Stimulated activated CD8-positive, alpha-beta memory T cell treated with anti-CD3 and anti-CD28 coated beads, Interleukin-4, amount 100 ng/mL, for 1 hour (primary cell): ENCODE data around the gene SPOPL.
"Not testable (repeated sequence)": the region's sequence is repeated elsewhere in the genome, so short reads cannot be mapped to it uniquely, and the experiment has no call there.

Experiments
- DNase-seq, 2 donors: peaks; one replicate each; pipeline ENCODE4 v3.0.0-alpha.2; 2020; ENCODE audit warnings: low read depth in 2 of 2, low spot score in 1 of 2

SPOPL gene

DNA sequence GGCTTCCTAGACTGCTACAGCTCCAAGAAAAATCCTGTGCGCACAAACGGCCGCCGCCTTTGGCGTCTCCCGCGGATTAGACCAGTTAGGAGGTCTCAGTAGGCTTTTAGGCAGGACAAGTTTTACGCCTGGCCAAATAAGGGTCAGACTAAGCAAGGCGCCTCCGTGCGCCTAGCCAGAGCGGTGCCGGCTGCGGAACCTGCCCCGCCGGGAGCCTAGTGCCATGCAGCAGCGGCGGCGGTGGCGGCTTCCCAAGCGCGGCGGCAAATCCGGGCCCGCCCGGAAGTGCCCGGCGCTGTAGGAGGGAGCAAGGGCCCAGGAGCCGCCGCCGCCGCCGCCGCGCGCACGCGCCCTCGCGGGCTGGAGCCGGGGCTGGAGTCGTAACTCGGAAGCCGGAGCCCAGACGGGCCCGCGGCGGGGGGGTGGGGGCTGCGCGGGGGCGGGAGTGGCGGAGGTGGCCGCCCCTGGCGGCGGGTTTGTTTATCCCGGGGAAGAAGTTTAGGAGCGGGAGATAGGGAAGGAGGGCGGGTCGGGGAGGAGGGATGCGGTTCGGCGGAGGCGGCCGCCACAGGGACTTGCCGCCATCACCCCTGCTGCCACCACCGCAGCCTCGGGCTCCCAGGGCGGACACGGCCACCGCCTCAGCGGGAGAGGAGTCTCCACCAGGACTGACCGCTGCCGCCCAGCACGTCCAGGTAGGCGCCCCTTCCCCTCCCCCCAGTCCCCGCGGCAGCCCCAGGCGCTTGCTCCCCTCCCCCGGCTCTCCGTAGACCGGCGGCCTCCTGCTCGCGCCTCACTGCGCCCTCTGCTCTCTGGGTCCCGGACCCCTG lies at the start of gene SPOPL:
TSS of gene SPOPL (plus strand) at position 346 of the 830 bp plus-strand sequence. CDS start 48,447 bp downstream, outside the sequence.
- DNase-seq = peak; percentile 53 to 66

DNA sequence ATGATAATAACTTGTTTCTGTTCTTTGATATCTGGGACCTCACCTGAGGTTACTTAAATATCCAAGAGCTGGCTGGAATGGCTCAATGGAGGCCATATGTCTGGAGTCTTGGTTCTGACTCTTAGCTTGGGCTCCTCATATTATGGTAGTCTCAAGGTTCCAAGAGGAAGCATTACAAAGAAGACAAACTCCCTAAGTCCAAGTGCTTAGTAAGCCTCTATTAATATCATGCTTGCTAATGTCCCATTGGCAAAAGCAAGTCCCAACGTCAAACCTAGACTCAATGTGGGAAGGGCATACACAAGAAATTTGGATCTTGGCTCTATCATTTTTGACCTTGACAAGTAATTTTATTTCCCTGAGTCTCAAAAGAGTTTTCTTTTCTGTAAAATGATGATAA lies 49.2 kb upstream of the SPOPL start:
- DNase-seq = no peak

DNA sequence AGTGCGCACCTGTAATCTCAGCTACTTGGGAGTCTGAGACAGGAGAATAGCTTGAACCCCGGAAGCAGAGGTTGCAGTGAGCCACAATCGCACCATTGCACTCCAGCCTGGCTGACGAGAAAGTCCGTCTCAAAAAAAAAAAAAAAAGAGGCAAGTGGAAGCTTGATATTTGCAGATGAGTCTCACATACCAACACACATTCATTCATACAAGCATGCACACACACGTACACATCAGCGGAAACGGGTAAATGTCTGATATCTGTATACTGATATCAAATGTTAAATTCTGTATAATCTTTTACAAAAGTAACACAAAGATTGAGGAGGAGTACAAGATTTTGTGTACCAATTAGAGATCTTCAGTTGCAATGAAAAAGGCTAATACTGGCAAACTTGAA lies 47.8 kb upstream of the SPOPL start:
- DNase-seq = no peak

DNA sequence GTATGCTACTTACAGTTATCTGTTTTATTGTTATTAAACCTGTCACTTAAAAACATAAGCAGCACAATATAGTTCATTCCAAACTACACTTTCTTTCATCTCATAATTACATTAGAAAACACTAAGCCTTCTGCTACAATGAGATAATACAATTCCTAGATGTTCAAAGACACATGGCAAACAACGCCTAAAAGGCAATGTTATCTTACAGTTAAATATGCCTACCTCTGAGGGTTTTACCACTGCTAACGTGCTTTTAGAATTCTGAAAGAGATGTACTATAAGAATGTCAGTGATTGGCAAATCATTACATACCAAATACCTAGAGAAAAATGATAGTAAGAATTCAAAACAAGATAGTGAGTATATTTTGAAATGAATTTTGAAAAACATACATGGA lies 46.8 kb upstream of the SPOPL start:
- DNase-seq = no peak

DNA sequence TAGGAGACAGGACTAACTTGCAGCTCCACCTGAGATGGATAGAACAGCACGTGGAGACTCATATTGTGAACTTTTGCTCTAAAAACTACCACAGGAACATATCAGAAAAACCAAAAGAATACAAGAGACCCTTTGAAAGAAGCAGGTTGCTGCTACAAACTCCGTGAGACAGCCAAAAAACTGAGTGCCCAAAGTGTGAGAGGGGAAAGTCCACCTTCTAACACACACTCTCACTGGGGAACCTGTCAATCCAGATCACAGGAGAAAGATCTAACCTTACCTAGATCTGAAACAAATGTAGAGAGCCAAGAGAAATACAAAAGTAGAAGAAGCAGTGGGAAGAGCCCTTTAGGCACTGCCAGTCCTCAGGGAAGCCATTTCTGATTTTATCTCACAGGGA lies 46.3 kb upstream of the SPOPL start:
- DNase-seq = no peak

DNA sequence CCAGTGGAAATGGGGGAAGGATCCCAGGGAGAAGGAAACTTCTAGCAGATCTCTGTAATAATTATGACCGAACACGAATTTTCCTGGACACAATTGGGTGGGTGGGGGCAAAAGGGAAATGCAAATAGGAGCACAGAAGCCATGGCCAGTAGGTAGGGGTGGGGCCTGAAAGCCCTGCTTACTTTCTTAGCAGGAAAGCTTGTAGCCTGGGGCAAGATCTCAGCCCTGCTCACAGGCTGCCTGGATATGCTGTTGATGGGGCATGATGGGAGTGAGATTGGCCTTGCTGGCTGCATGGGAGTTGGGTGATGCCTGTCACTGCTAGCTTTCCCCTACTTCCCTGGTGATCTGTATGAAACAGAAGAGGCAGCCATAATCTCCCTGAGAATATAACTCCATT lies 45.9 kb upstream of the SPOPL start:
- DNase-seq = no peak

DNA sequence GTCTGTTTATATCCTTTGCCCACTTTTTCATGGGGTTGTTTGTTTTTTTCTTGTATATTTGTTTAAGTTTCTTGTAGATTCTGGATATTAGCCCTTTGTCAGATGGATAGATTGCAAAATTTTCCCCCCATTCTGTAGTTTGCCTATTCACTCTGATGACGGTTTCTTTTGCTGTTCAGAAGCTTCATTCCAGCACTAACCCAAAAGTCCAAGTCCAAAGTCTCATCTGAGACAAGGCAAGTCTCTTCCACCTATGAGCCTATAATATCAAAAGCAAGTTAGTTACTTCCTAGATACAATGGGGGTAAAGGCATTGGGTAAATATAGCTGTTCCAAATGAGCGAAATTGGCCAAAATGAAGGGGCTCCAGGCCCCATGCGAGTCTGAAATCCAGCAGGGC lies 38.9 kb upstream of the SPOPL start:
- not testable (repeated sequence) for DNase-seq

DNA sequence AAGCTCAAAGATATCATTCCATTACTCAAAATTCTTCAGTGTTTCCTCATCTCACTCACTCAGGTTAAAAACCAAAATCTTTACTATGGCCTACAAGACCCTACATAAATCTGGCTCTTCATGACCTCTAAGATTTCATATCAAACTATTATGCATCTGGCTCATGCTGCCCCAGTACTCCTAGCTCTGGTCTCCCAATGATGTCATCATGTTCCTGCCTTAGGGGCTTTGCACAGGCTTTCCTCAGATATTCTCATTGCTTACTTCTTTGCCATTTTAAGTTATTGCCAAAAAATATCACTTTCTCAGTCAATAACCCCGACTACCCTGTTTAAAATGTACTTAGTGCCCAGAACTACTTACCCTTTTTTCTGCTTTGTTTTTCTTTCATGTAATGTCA lies 33.0 kb upstream of the SPOPL start:
- DNase-seq = no peak

DNA sequence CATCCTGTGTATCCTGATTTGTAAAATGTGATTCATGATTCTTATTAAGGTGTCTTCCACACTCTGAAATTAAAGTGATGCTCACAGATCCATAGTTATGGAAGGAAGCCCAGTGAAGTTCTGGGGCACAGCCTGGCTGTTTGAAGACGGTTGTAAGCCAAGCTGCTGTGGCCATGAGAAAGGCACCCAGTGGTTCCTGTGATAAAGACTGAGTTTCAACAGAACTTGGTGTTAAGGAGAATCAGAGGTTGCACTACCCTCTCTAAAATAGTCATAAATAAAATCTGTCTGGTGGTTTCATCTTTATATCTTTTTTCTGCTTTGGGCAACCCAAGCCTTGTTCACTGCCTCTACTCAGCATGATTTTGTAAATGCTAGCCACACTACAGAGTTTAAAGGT lies 32.2 kb upstream of the SPOPL start:
- DNase-seq = no peak

DNA sequence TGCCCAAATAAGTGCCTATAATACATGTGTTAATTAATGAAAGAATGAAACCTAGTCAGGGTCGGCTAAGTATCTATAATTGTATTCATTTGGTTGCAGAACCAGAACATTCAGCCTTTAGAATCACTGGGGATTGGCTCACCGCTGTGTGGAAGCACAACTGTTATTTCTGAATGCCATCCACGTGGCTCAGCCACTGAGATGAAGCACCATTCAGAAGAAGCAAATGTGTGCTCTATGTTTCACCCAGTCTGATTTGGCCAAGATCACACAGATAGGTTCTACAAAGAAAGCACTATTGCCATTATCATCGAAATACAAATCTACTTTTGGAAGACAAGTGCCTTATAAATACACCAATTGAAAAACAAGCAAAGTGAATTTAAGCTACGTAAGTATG lies 30.6 kb upstream of the SPOPL start:
- no peak for DNase-seq

DNA sequence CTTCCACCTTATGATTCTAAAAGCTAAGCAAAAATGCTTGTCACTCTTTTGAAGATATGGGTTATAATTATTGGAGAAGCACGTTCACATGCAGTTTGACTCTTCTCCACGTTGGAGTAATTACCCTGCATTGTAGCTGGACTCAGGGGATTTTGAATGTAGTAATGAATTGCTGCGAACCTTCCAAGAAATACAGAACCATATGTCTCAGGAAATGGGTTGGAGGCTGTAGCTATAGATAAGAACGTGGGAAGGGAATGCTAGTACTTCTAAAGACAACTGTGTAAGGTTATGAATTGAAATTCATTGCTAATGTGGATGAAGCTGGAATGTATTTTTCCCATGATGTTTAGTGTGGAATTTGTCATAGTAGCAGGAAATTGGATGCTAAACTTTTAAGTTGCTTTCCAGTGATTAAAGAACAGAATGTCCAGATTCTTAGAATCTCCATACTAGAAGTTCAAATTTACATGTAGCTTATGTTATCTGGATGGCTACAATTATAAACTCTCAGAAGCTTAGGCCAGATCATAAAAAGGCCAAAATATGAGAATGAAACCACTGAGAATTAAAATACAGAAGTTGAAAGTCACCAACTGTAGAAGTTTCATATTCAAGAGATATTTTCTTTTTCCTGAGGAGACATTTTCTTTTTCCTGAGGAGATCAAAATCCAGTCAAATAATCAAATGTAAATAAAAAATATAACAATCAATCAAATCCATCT lies 27.3 kb upstream of the SPOPL start:
- no peak for DNase-seq

DNA sequence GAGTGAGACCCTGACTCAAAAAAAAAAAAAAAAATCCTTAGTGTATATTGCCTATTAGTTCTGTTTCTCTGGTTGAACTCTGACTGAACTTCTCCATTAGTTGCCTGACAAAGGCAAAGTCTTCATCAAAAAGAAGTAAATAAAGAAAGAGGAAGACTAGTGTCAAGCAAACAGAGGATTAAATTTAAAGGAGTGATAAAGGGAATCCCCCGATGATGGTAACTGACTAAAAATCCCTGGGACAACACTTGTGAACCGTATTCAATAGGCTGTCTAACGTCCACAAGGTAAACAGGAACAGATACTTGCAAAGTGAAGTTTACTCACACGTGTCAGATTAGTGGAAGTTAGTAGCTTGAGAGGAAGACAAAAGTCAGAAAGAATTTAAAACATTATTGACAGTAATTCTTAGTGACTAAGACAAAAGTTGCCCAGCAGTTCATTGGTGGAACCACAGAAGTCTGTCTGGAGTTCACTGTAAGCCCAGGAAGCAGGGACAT lies 26.2 kb upstream of the SPOPL start:
- no peak for DNase-seq

DNA sequence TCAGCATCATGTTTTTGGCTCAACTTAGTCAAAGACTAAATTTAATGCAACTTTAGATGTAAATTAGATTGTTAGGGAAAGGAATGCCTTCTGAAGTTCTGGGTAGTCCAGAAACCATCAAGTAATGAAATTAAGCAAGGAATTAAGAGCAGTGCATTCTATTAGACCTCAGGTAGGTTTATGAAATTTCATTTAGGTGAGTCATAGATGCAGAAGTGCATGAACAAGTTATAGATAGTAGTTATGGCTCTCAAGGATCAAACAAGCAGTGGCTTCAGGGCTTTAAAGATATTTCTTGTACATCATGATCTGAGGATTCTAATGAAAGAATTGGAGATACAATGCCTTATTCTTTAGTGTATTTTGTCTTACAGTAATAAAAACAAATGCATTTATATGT lies 25.4 kb upstream of the SPOPL start:
- no peak for DNase-seq

DNA sequence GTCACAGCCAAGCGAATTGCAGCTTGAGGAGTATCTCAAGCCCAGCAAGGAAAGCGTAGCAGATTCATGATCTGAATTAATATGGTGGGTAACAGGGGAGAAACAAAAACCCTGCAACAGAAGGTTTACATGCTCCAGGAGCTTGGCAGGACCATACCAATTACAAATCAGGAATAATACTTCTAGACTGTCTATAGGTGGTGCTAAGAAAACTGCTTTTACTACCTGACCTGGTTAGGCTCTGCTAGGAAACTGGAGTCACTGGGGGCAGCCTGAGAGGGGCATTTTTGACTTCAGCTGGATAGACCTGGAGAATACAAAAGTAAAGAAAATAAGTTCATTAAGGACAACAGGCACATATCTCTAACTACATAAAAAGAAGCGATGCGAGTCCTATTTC lies 24.6 kb upstream of the SPOPL start:
- DNase-seq = no peak

DNA sequence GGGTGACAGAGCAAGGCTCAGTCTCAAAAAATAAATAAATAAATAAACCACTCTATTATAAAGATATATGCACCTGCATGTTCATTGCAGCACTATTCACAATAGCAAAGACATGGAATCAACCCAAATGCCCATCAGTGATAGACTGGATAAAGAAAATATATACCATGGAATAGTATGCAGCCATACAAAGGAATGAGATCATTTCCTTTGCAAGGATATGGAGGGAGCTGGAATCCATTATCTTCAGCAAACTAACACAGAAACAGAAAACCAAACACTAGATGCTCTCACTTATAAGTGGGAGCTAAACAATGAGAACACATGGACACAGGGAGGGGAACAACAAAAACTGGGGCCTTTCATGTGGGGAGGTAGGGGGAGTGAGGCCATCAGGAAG lies 18.8 kb upstream of the SPOPL start:
- not testable (repeated sequence) for DNase-seq

DNA sequence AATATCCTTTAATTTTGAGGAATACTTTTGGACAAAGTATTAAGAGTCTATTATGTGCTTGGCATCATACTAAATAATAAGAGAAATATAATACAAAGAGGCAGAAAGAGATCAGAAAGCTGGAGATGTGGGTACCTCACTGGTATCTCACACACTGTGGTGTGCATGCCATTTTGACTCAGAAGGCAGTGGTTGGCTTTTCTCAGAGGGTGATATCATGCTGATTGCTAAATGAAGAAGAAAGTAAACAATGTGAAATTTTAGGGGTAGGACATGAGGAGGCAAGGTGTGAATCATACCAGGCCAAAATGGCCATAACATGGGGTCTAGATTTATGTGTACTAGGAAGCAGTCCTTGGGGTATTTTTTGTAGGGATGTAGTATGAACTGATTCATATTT lies 16.6 kb upstream of the SPOPL start:
- no peak for DNase-seq

DNA sequence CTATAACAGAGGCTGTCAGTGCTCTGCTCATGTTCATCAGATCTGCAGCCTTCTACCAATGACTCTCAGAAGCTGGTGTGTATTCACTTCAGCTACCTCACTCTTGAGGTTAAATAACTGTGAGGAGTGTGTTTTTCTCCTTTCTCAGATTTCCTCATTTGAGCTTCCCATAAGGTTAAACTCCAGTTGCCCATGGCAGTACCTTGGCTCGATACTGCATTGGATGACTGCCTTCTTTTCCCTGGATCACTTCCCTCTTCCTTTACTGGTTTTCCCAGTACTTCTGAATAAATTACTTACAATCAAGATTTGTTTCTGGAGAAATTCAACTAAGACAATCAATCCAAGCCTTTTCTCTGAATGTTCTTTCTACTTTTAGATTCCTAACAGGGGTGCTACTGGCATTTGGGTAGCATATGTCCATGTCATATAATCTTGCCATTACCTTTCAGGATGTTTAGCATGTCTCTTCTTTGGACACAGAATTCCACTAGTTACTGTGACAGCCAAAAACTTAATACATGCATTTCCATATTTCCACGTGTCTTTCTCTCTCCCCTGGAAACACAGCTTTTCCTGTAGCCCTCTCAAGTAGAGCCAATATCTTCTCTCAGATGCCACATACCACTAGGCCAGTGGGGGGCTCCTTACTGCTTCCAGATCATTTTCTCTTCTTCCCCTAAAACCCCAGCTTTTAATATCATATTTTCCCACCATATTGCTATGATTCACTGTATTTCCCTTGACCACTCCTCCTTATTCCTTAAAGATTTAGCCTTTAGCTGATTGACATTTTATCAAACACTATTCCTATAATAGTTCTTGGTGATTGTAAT lies 15.0 kb upstream of the SPOPL start:
- no peak for DNase-seq

DNA sequence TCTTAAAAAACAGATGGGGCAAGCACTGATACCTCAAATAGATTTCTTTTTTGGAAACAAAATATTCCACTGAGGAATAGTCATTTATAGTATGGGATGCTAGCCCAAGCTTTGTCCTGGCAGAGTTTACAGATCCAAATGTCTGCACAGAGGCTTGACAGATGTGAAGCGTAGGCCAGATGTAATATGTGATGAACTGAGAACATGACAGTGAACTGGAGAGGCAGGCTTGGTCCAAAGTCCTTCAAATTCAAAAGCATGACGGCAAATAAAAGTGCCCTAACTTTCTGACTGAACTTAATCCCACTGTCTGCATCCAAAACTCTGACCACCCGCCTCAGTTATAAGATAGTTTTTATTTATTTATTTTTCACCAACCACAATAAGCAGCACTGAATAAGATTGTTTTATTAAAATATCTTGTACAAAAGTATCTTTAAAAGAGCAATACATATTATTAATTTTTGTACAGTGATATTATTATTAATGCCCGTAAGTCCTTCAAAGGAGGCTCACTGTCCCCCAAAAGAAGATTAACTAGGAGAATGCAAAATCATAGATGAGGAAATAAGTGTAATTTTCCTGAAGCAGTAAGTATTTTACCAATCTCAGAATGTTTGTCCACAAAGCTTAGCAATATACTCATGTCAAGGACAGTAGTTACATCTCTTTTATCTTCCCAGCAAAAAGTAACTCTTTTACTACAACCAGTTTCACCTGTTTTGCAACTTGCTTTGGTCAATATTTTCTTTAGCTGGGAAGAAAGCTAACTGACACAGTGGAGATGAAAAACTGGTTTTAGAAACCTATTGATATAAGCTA lies 10.7 kb upstream of the SPOPL start:
- no peak for DNase-seq

DNA sequence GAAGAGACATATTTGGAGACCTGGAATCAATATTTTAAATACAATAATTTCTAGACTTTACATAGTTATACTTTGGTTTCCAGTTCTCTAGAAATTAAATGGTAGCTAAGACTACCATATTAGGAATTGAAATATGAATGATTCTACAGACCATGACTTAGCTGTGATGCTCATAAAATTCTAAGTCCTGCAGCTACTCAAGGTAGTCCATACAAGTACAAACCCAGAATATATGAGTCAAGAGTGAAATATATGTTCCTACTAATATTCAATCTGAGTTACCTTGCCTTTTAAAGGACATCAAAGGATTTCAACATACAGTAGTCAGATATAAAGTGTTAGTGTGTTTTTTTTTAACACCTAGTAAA lies 10.1 kb upstream of the SPOPL start:
- no peak for DNase-seq

DNA sequence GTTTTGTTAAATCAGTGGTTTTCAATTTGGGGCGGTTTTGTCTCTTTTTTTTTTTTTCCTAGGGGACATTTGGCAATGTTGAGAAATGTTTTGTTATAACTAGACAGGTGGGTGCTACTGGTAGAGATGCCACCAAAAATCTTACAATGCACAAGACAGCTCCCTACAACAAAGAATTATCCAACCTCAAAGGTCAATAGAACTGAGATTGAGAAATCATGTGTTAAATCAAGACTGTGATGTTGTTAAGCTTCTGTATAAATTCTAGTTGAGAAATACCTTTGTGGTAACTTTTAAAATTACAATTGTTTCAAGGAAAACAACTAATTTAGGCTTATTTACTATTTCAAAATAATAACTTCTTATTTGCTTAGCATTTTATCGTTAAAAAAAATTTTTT lies 9.4 kb upstream of the SPOPL start:
- DNase-seq = no peak

DNA sequence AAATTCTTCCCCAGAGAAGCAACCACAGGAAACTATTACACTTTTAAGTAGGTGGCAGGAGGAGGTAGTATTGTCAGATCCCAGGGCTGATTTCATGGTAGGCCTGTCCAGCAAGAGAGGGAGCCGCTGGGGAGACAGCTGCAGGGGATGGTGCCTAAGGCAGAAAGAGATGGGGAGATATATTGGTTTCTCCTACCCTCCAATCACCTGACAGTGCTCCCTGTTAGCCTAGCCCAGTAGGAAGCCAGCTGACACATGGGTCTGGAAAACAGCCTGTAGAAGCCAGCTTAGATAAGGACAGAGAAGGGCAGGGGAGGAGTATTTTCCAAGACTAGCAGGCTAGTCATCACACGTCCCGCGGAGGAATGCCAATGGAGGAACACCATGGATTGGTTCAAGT lies 8.2 kb upstream of the SPOPL start:
- DNase-seq = no peak
